SK-N-SH treated with all-trans-retinoic acid at 6 μM for 48 hours (cell line): ENCODE data around the gene CORO2A.

Experiments used
- ARNTL ChIP-seq: fragments of 450-650 bp; formaldehyde crosslinking; IDR thresholded peaks from 2 replicates; pipeline ENCODE4 v1.5.0; 2020; ENCODE audit warnings: low read depth, mild to moderate bottlenecking, moderate library complexity, borderline replicate concordance
- CREB5 ChIP-seq: fragments of 250-450 bp; sonication (Bioruptor Pico); IDR thresholded peaks from 2 replicates; pipeline ENCODE4 v1.5.1; 2020; ENCODE audit warnings: low read depth, mild to moderate bottlenecking, moderate library complexity
- TOX ChIP-seq: fragments of 250-450 bp; sonication (Bioruptor Pico); IDR thresholded peaks from 2 replicates; pipeline ENCODE4 v1.8.0; 2021; ENCODE audit warnings: mild to moderate bottlenecking, moderate library complexity, borderline replicate concordance
- ZFP3 ChIP-seq: fragments of 250-450 bp; sonication (Bioruptor Pico); IDR thresholded peaks from 2 replicates; pipeline ENCODE4 v1.5.0; 2020; ENCODE audit warnings: mild to moderate bottlenecking, moderate library complexity
- ZNF565 ChIP-seq: fragments of 450-650 bp; formaldehyde crosslinking; conservative IDR thresholded peaks from 2 replicates; pipeline ENCODE4 v1.5.0; 2020; ENCODE audit warnings: low read depth, mild to moderate bottlenecking, moderate library complexity
- TF ChIP-seq, protein P1 (sequence below): fragments of 250-450 bp; sonication (Bioruptor Pico); IDR thresholded peaks from 2 replicates; pipeline ENCODE4 v1.8.0; 2020; ENCODE audit warnings: mild to moderate bottlenecking, moderate library complexity, borderline replicate concordance

GRCh38 chr9:98135938-98136337 is 56.5 kb downstream of the CORO2A start:
- TF ChIP-seq CREB5 (CRISPR knock-in tag) (no peak), TOX (no peak), ZFP3 (no peak), ARNTL (no peak), ZNF565 (CRISPR knock-in tag) (no peak)
- TF ChIP-seq, protein P1, sequence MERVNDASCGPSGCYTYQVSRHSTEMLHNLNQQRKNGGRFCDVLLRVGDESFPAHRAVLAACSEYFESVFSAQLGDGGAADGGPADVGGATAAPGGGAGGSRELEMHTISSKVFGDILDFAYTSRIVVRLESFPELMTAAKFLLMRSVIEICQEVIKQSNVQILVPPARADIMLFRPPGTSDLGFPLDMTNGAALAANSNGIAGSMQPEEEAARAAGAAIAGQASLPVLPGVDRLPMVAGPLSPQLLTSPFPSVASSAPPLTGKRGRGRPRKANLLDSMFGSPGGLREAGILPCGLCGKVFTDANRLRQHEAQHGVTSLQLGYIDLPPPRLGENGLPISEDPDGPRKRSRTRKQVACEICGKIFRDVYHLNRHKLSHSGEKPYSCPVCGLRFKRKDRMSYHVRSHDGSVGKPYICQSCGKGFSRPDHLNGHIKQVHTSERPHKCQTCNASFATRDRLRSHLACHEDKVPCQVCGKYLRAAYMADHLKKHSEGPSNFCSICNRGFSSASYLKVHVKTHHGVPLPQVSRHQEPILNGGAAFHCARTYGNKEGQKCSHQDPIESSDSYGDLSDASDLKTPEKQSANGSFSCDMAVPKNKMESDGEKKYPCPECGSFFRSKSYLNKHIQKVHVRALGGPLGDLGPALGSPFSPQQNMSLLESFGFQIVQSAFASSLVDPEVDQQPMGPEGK (CRISPR knock-in tag) = no peak
